Hematopoietic multipotent progenitor cell treated with erythropoietin and hydrocortisone succinate and interleukin-3 and kit ligand, for 17 days (in vitro differentiated cells): ENCODE measurements around the gene SEMA4A.
"Not testable (repeated sequence)": the region's sequence is repeated elsewhere in the genome, so short reads cannot be mapped to it uniquely, and the experiment has no call there.

Source experiments
- DNase-seq: peaks from one replicate; pipeline ENCODE4 v3.0.0-alpha.2; 2015; ENCODE audit warnings: low spot score

Gene SEMA4A

GRCh38 chr1:156194300-156194652 is 40.9 kb downstream of the SEMA4A start:
- no peak for DNase-seq

- no peak for DNase-seq
Measured at GRCh38 chr1:156195853-156196252, 42.5 kb downstream of the SEMA4A start.

DNA sequence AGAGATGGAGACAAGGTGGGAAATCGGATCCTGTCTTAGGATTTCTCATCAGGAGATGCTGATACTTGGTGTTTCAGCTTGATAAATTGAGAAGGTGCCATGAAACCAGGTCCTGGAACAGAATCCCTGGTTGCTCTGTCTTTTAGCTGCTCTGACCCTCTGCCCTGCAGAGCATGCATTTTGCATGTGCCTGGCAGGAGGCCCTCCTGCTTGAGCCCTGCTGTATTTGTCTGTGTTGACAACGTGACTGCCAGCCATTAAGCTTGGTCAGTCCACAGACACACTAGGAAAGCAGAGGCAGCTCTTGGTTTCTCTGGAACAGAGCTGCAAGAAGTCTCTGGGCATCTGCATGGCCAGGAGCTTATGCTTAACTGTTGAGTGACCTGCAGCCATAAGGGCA is 43.1 kb downstream of the SEMA4A start:
- no peak for DNase-seq

- DNase-seq: no peak
Measured at GRCh38 chr1:156198831-156199349, 45.5 kb downstream of the SEMA4A start.

DNA sequence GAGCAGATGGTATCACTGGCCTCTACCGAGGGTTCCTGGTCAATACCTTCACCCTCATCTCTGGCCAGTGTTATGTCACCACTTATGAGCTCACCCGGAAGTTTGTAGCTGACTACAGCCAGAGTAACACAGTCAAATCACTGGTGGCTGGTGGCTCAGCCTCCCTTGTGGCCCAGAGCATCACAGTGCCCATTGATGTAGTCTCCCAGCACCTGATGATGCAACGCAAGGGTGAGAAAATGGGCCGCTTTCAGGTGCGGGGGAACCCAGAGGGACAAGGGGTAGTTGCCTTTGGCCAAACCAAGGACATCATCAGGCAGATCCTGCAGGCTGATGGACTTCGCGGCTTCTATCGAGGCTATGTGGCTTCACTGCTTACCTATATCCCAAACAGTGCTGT is 46.7 kb downstream of the SEMA4A start:
- DNase-seq: no peak

DNA sequence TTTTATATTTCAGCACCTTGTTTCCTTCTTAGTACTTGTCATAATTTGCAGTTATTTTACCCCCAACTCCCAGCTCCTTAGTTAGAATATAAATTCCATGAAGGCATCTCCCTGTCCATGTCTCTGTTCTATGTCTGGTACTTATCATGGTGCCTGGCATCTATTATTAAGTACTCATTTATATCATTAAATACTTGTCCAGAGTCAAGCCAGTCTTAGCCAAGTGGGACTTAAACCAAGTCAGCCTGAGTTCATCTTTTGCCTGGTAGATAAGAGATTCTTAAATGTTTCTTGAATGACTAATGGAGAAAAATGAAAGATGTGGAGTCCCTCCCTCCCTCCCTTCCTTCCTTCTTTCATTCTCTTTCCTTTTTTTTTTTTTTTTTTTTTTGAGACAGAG is 49.9 kb downstream of the SEMA4A start:
- DNase-seq: no peak

GRCh38 chr1:156204686-156205085 is 51.3 kb downstream of the SEMA4A start:
- no peak for DNase-seq

DNA sequence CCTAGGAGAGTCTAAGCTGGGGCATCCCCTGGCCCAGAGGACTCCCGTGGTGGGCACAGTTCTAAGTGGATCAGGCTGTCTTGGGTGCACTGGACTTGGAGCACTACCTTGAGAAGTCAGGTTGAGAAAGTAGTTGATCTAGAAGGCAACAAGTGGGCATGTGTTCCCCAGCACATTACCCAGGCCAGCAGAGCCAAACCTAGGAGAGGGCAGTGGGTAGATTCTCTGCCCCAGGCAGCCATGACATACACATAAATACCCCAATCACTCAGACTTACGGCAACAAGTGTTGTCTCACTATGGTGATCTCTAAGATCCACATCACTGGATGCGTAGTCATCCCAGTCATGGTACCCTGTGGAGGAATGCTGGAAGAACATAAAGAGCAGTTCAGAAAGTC is 57.9 kb downstream of the SEMA4A start:
- no peak for DNase-seq

GRCh38 chr1:156212130-156212529 is 58.7 kb downstream of the SEMA4A start:
- no peak for DNase-seq

DNA sequence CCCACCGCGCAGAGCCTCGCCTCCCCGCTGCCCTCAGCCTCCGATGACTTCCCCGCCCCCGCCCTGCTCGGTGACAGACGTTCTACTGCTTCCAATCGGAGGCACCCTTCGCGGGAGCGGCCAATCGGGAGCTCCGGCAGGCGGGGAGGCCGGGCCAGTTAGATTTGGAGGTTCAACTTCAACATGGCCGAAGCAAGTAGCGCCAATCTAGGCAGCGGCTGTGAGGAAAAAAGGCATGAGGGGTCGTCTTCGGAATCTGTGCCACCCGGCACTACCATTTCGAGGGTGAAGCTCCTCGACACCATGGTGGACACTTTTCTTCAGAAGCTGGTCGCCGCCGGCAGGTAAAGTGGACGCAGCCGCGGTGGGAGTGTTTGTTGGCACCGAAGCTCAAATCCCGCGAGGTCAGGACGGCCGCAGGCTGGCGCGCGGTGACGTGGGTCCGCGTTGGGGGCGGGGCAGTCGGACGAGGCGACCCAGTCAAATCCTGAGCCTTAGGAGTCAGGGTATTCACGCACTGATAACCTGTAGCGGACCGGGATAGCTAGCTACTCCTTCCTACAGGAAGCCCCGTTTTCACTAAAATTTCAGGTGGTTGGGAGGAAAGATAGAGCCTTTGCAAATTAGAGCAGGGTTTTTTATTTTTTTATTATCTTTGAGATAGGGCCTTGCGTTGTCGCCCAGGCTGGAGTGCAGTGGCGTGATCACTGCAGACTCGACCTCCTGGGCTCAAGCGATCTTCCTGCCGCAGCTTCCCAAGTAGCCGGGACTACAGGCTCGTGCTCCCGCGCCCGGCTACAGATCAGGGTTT is 59.7 kb downstream of the SEMA4A start, which contains the start of gene PMF1:
TSS of gene PMF1 (plus strand) at position 175 of the 811 bp plus-strand sequence. CDS start at position 184, 9 bp downstream.
- peak; percentile 93 for DNase-seq

GRCh38 chr1:156213644-156213966 is 60.2 kb downstream of the SEMA4A start:
- DNase-seq: no peak

DNA sequence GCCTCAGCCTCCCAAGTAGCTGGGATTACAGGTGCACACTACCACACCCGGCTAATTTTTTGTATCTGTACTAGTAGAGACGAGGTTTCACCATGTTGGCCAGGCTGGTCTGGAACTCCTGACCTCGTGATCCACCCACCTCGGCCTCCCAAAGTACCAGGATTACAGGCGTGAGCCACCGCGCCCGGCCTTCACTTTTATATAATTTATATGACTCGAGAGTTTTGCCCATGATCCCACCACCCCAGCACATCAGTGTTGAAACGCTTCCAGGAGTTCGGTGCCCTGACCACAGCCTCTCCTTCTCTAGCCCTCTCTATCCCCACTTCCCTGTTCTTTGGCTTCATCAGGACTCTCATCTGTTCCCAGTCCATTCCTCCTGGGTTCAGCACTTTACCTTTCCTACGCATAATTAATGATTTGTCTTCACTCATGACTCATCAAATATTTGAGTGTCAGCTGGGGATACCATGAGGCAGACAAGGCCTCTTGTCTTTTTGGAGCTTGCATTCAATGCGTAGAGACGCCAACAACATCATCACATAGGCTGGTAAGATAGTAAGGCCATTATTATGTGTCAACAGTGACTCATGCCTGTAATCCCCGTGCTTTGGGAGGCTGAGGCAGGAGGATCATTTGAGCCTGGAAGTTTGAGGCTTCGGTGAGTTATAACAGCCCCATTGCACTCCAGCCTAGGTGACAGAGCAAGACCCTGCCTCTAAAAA is 60.8 kb downstream of the SEMA4A start:
- no peak for DNase-seq

DNA sequence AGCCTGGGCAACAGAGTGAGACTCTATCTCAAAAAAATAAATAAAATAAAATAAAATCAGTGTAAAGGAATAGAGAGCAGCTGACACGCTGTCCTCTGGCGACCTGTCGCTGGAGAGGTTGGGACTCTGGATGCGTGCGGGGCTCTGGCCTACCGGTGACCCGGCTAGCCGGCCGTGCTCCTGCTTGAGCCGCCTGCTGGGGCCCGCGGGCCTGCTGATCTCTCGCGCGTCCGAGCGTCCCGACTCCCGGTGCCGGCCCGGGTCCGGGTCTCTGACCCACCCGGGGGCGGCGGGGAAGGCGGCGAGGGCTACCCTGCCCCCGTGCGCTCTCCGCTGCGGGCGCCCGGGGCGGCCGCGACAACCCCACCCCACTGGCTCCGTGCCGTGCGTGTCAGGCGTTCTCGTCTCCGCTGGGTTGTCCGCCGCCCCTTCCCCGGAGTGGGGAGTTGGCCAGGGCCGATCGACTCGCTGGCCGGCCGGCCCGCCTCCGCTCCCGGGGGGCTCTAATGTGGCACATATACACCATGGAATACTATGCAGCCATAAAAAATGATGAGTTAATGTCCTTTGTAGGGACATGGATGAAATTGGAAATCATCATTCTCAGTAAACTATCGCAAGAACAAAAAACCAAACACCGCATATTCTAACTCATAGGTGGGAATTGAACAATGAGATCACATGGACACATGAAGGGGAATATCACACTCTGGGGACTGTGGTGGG is 63.1 kb downstream of the SEMA4A start:
- DNase-seq: not testable (repeated sequence)

DNA sequence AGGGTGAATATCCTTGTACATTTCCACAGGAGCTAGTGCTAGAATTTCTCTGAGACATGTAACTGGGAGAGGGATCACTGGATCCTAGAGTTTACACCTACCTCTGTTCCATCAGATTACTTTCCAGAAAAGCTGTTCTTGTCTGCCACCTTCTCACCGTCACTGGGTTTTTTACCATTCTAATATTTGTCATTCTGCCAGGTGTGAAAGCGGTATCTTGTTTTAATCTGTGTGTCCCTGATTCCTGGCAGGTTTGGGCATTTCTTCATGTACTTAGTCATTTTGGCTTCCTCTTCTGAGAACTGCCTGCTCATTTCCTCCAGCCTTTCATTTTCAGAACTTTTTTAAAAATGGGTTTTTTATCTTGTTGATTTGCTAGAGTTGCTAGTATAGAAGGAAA is 64.5 kb downstream of the SEMA4A start:
- no peak for DNase-seq

- no peak for DNase-seq
Measured at GRCh38 chr1:156220226-156220625, 66.8 kb downstream of the SEMA4A start.

DNA sequence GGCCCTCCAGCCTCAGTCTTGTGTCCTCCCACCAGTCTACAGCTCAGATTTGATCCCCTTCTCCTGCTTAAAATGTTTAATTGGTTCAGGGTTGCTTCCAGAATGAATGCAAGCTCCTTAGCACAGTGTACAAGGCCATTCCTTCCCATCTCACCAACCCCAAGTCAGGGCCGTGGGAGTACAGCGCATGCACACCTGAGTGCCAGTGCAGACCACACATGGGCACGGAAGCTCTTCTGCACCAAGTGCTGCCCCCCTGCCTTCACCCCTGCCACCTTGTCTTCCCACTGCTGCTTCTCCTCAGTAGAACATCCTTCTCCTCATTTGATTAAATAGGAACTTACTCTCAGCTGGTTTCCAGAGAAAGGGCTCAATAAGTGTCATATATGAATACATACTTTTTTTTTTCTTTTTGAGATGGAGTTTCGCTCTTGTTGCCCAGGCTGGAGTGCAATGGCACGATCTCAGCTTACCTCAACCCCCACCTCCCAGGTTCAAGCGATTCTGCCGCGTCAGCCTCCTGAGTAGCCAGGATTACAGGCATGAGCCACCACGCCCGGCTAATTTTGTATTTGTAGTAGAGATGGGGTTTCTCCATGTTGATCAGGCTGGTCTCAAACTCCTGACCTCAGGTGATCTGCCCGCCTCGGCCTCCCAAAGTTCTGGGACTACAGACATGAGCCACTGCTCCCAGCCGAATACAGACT is 68.8 kb downstream of the SEMA4A start:
- no peak for DNase-seq

GRCh38 chr1:156225677-156226014 is 72.3 kb downstream of the SEMA4A start:
- no peak for DNase-seq

DNA sequence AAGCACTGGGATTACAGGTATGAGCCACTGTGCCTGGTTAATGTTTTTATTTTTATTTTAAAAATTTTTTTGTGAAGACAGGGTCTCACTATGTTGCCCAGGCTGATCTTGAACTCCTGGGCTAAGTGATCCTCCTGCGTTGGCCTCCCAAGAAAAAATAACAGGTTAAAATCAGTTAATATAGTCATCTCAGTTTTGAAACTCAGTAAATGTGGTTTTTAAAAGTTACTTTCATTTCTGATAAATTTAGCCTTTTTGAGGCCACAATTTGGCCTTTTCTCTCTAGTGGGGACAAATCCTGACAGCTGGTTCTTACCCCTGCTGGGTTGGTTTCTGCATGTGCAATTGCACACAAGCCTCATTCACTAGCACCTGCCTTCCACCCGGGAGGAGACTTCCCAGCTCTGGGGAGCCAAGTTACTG is 72.7 kb downstream of the SEMA4A start:
- DNase-seq: no peak

GRCh38 chr1:156226782-156227181 is 73.4 kb downstream of the SEMA4A start:
- DNase-seq: no peak
